ENCODE data around the gene DDX11.
"Not testable (repeated sequence)": the region's sequence is repeated elsewhere in the genome, so short reads cannot be mapped to it uniquely, and the experiment has no call there.

DDX11 gene

GRCh38 chr12:31098771-31099170 is 25.1 kb downstream of the DDX11 start:
- DNase-seq (ENCODE audit: low read depth in 2 of 2): not testable (repeated sequence)

- DNase-seq (ENCODE audit: low read depth in 2 of 2): not testable (repeated sequence)
These were observed 25.8 kb downstream of the DDX11 start for GRCh38 chr12:31099434-31099833.

- DNase-seq (ENCODE audit: low read depth in 2 of 2): not testable (repeated sequence)
These were observed 27.0 kb downstream of the DDX11 start for GRCh38 chr12:31100503-31101208.

- DNase-seq (ENCODE audit: low read depth in 2 of 2): not testable (repeated sequence)
These were observed 28.5 kb downstream of the DDX11 start for GRCh38 chr12:31102125-31102524.

- DNase-seq (ENCODE audit: low read depth in 2 of 2): not testable (repeated sequence)
These were observed 28.9 kb downstream of the DDX11 start for GRCh38 chr12:31102596-31102995.

- DNase-seq (ENCODE audit: low read depth in 2 of 2): not testable (repeated sequence)
These were observed 29.9 kb downstream of the DDX11 start for GRCh38 chr12:31103561-31103975.

GRCh38 chr12:31104220-31104619 is 30.6 kb downstream of the DDX11 start:
- not testable (repeated sequence) for DNase-seq (ENCODE audit: low read depth in 2 of 2)

- not testable (repeated sequence) for DNase-seq (ENCODE audit: low read depth in 2 of 2)
These were observed 31.1 kb downstream of the DDX11 start for GRCh38 chr12:31104773-31105172.

- DNase-seq (ENCODE audit: low read depth in 2 of 2): no peak
These were observed 32.0 kb downstream of the DDX11 start for GRCh38 chr12:31105668-31106067.

GRCh38 chr12:31106101-31106803 is 32.6 kb downstream of the DDX11 start:
- DNase-seq (ENCODE audit: low read depth in 2 of 2): no peak

GRCh38 chr12:31109773-31110172 is 36.1 kb downstream of the DDX11 start:
- not testable (repeated sequence) for DNase-seq (ENCODE audit: low read depth in 2 of 2)

GRCh38 chr12:31110263-31110662 is 36.6 kb downstream of the DDX11 start:
- DNase-seq (ENCODE audit: low read depth in 2 of 2): not testable (repeated sequence)

GRCh38 chr12:31115092-31115601 is 41.5 kb downstream of the DDX11 start:
- not testable (repeated sequence) for DNase-seq (ENCODE audit: low read depth in 2 of 2)

GRCh38 chr12:31116846-31117202 is 43.2 kb downstream of the DDX11 start:
- DNase-seq (ENCODE audit: low read depth in 2 of 2): not testable (repeated sequence)

- no peak for DNase-seq (ENCODE audit: low read depth in 2 of 2)
These were observed 43.7 kb downstream of the DDX11 start for GRCh38 chr12:31117203-31118011.

GRCh38 chr12:31118347-31119191 is 44.9 kb downstream of the DDX11 start:
- no peak for DNase-seq (ENCODE audit: low read depth in 2 of 2)

- DNase-seq (ENCODE audit: low read depth in 2 of 2): no peak
These were observed 45.6 kb downstream of the DDX11 start for GRCh38 chr12:31119192-31119802.

- DNase-seq (ENCODE audit: low read depth in 2 of 2): no peak
These were observed 46.1 kb downstream of the DDX11 start for GRCh38 chr12:31119803-31120211.

- DNase-seq (ENCODE audit: low read depth in 2 of 2): no peak
These were observed 46.8 kb downstream of the DDX11 start for GRCh38 chr12:31120392-31121008.

GRCh38 chr12:31121022-31121728 is 47.5 kb downstream of the DDX11 start:
- not testable (repeated sequence) for DNase-seq (ENCODE audit: low read depth in 2 of 2)
